GM19023 (cell line): Measurements from ENCODE around the gene BDH1.
"Not testable (repeated sequence)": the region's sequence is repeated elsewhere in the genome, so short reads cannot be mapped to it uniquely, and the experiment has no call there.

ENCODE experiments used
- ATAC-seq: cut with Tn5 transposase; IDR thresholded peaks from one replicate; pipeline ENCODE4 v1.9.1; 2021; ENCODE audit warnings: mild to moderate bottlenecking, moderate library complexity; ENCODE audit not compliant: unreplicated experiment

BDH1 gene

DNA sequence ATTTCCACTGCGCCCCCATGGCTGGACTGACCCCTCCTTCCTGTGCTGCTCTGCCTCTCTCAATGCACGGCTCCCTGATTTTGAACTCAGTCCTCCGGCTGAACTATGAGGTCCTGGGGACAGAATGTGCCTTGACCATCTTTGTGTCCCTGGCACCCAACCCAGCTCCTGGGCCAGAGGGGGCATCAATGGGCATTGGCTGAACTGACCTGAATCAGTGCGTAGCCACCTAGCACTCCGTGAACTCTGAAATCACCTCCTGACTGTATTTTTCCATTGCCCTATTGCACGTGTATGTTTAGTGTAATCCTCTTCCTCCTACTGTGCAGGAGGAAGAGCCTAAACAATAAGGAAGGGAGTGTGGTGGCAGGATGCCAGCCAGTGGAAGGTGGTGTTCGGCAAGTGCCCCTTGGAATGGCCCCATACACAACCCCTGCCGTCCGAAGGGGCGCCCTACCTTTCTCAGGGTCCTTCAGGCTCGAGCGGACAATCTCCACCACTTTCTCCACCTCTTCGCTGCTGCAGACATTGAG lies 33.5 kb downstream of the BDH1 start:
- ATAC-seq = no peak

DNA sequence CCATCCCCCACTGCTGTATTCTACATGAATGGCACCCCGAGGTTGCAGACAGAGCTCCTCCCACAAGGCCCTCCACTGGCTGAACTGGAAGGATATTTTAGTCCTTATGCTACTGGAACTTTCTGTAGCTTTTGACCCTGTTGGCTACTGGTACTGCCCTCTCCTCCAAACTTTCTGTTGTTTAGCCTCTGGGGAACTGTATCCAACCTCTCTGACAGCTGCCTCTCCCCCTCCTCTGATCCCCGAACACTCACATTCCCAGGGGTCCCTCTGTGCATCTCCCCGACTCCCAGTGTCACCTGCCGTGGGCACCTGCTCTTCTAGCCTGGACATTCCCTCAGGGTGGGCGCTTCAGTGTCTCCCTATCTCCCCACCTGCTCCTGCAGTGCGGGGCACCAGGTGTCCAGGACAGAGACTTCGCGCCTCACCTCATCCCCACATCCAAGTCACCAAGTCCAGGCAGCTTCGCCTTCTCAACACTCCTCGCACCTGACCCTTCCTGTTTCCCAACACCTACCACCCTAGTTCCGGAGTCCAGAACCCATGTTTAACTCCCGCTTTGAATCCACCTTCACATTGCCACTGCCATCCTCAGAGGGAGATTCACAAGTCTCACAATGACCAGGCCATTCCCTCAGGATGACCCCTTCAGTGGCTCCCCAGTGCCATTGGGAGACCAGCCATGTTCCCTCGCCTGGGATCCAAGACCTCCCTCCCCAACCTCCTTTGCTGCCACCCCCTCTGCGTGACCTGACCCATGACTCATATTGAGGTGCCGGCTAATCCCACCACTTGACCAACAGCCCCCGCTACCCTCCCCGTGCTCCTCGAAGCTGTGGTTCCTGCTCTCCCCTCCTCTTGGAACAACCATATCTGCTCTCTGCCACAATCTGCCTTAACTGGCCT lies 34.2 kb downstream of the BDH1 start:
- ATAC-seq = no peak

DNA sequence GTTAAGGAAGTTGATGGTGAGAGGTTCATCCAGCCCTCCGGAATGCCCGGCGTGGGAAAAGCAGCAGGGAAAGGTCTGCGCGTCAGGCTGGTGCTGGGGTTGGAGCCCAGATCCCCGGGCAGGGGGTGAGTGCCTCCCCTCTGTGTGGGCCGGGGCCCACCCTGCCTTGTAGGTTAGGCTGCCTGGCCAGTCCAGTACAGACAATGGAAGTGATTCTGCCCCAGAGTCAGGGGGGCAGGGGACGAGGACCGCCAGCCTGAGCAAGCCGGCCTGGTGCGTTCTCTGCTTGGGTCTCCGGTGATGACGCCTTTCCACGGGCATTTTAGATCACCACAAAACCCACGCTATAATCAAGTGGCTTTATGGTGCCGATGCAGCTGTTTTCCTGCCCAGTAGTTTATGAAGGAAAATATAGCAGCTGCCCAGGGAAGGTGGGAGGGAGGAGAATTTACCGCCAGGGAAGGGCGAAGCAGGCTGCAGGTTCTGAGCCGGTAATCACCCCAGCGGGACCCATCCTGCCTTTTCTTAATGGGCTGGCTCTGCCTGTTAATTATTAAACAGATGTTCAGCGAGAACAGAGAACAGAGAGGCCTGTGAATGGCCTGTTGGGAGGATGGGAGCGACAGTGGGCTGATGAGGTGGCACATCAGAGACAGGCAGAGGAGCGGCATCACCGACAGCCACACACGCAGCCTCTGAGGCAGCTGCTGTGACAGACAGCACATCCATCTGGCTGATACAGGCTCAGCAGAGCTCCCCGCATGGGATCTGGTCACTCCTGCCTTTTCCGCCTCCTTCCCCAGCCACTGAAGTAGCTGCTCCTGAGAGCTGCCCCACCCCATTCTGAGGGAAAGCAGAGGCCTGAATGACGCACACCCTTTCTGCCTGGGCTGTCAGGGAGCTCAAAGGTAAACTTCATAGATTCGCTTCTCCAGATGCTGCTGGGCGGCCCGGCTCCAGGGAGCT lies 35.2 kb downstream of the BDH1 start:
- no peak for ATAC-seq

DNA sequence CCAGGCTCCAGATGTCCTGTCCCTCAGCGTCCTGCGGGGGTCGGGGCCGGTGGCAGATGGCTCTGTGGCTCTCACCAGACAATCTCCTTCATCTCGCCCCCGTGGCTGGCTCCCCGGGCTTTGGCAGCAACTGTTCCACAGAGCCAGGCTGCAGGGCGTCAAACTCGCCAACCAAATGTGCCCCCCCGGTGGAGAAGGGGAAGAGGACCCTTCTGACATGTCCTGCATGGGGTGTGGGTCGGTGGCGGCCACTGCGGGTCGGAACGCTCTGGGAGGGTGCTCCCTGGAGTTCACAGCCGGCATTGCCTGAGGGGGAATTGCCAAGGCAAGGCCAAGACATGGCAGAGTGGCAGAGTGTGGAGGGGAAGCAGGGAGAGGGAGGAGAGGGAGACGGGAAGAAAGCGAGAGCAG lies 36.0 kb downstream of the BDH1 start:
- no peak for ATAC-seq

DNA sequence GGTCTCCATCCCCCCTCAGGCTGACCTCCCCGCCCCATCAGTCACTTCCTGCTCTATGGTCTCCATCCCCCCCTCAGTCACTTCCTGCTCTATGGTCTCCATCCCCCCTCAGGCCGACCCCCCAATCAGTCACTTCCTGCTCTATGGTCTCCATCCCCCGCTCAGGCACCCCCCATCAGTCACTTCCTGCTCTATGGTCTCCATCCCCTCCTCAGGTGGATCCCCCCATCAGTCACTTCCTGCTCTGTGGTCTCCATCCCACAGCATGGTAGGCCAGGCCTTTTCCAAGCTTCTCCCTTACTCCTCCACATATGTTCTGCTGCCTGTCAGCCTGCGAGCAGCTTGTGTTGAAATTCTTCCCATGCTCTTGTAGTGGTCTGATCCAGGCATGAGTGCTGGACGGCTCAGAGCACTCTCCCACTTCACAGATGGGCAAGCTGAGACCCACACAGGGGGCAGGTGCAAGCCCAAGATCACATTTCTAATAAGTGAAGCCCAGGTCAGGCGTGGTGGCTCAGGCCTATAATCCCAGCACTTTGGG lies 36.8 kb downstream of the BDH1 start:
- ATAC-seq = no peak

GRCh38 chr3:197517922-197518683 lies 37.7 kb downstream of the BDH1 start:
- not testable (repeated sequence) for ATAC-seq

GRCh38 chr3:197516890-197517606 lies 38.7 kb downstream of the BDH1 start:
- ATAC-seq = not testable (repeated sequence)

DNA sequence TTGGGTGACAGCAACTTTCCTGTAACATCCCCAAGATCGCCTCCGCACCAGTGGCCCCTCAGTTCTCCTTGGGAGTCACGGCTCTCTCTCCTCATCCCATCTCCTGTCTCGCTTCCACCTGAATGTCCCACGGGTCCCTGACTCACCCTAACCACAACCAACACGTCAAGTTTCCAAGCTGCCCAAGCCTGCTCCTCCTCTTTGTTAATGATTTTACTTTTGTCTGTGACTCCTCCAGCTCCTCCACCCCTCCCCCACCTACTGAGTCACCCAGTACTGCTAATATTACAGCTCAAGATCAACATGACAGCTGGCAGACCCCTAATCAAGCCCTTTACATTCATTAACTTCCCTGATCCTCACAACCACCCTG lies 39.3 kb downstream of the BDH1 start:
- no peak for ATAC-seq

- no peak for ATAC-seq
These were observed 40.9 kb downstream of the BDH1 start for GRCh38 chr3:197514786-197515355.

GRCh38 chr3:197513953-197514785 lies 41.6 kb downstream of the BDH1 start:
- ATAC-seq = no peak

- ATAC-seq = no peak
These were observed 42.8 kb downstream of the BDH1 start for GRCh38 chr3:197512691-197513571.

- ATAC-seq = no peak
These were observed 43.7 kb downstream of the BDH1 start for GRCh38 chr3:197511853-197512635.

- no peak for ATAC-seq
These were observed 44.6 kb downstream of the BDH1 start for GRCh38 chr3:197511130-197511529.

DNA sequence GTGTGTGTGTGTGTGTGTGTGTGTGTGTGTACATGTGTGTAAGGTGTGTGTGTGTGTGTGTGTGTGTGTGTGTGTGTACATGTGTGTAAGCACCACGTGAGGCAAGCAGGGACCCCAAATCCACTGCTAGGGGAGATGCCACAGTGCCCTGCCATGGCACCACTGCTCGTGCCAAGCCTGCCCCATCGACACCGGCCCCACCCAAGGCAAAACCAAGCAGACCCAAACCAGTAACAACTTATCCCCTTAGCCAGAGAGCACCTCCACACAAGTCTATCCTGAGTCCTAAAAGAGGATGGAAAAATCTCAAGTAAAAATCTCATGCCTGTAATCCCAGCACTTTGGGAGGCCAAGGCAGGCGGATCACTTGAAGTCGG lies 45.1 kb downstream of the BDH1 start:
- no peak for ATAC-seq

DNA sequence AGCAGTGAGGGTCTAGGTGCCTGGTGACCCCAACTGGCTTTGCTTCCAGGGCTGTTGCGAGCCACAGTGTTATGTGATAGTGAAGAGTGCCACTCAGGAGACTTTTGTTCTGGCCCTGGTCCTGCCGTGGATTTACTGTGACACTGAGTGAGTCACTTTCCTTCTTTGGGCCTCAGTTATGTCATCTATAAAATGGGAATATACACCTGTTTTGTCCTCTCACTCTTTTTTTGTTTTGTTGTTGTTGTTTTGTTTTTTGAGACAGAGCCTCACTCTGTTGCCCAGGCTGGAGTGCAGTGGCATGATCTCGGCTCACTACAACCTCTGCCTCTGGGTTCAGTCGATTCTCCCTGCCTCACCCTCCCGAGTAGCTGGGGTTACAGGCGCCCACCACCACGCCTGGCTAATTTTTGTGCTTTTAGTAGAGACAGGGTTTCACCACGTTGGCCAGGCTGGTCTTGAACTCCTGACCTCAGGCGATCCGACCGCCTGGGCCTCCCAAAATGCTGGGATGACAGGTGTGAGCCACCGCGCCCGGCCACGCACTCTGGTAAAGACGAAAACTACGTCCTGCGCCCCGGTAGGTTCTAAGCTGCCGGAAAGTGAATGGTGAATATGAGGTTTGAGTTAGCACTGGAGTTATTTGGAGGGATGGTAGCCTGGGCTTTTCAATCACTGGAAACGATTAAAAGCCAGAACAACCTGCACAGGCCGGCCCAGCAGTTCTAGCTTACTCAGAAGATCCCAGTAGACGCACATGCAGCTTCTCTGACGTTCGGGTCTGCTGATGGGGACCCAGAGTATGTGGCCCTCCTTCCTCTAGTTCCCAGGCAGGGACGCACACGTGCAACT lies 46.6 kb downstream of the BDH1 start:
- no peak for ATAC-seq

- no peak for ATAC-seq
These were observed 47.3 kb downstream of the BDH1 start for GRCh38 chr3:197508461-197508860.
